ENCODE results near the gene MCFD2. TPM values are rescaled to one million over a fixed set of nuclear protein-coding genes. Genes with fewer than 3 reads are reported as not detected.

The MCFD2 gene
- total RNA-seq, 1 experiment from 2014 or later = 90.5 TPM

- no peak for DNase-seq (ENCODE audit: low spot score)
- no peak overlapping the region for H3K27ac ChIP-seq (ENCODE audit: low read depth, low read length, poor library complexity, severe bottlenecking)
- CTCF ChIA-PET = no interaction called here
- no peaks in the 10 kb centered on the region for H3K4me1 ChIP-seq (ENCODE audit: insufficient read depth, low read length, poor library complexity, severe bottlenecking)
- peaks cover 8% of the 10 kb centered on the region for H3K27me3 ChIP-seq (replicated peaks; ENCODE audit: insufficient read depth, low read depth, low read length, poor library complexity)
- H3K9me3 ChIP-seq (ENCODE audit: low read depth, low read length, poor library complexity, severe bottlenecking) = no peaks in the 10 kb centered on the region
- POLR2A ChIA-PET (ENCODE audit: low non-redundant PET) = no interaction called here
- no peak for TF ChIP-seq CTCF (conservative IDR thresholded peaks at IDR 0.05; ENCODE audit: low read depth, low read length)
- TF ChIP-seq EZH2 (IDR thresholded peaks at IDR 0.05; ENCODE audit: borderline replicate concordance, low read depth, low read length, poor library complexity, severe bottlenecking) = no peak
- no peaks in the 10 kb centered on the region for H3K36me3 ChIP-seq (ENCODE audit: insufficient read depth, low read length, poor library complexity, severe bottlenecking)
- no TSS peak for BruUV-seq (replicated peaks)
- no peak overlapping the region for H3K4me3 ChIP-seq (ENCODE audit: low read depth, low read length, poor library complexity, severe bottlenecking)
- intact Hi-C loops (cut with micrococcal nuclease; ENCODE audit: unreplicated experiment) = loop anchor here (5.0 kb wide), 1 partner anchor 234 kb away; no protein-coding TSS in a partner anchor
Observed at GRCh38 chr2:46886268-46887027, 29.2 kb downstream of the MCFD2 start.

GRCh38 chr2:46885376-46885775 is 30.2 kb downstream of the MCFD2 start:
- Histone ChIP-seq H3K27ac (ENCODE audit: low read depth, low read length, poor library complexity, severe bottlenecking) (no peak overlapping the region), H3K4me1 (ENCODE audit: insufficient read depth, low read length, poor library complexity, severe bottlenecking) (no peaks in the 10 kb centered on the region), H3K9me3 (ENCODE audit: low read depth, low read length, poor library complexity, severe bottlenecking) (no peaks in the 10 kb centered on the region), H3K4me3 (ENCODE audit: low read depth, low read length, poor library complexity, severe bottlenecking) (no peak overlapping the region), H3K27me3 (replicated peaks; ENCODE audit: insufficient read depth, low read depth, low read length, poor library complexity) (peaks cover 8% of the 10 kb centered on the region), H3K36me3 (ENCODE audit: insufficient read depth, low read length, poor library complexity, severe bottlenecking) (no peaks in the 10 kb centered on the region)
- intact Hi-C loops (cut with micrococcal nuclease; ENCODE audit: unreplicated experiment) = loop anchor here (5.0 kb wide), 1 partner anchor 233 kb away; no protein-coding TSS in a partner anchor
- no peak for TF ChIP-seq EZH2 (IDR thresholded peaks at IDR 0.05; ENCODE audit: borderline replicate concordance, low read depth, low read length, poor library complexity, severe bottlenecking)
- no peak for TF ChIP-seq CTCF (conservative IDR thresholded peaks at IDR 0.05; ENCODE audit: low read depth, low read length)
- no TSS peak for BruUV-seq (replicated peaks)
- ChIA-PET POLR2A (ENCODE audit: low non-redundant PET) (no interaction called here), CTCF (interaction anchor here (0.5 kb wide), 1 partner anchor 579 kb away, joined by 3 read pairs; no protein-coding TSS in a partner anchor)
- DNase-seq (ENCODE audit: low spot score) = no peak

GRCh38 chr2:46879511-46879910 is 36.1 kb downstream of the MCFD2 start:
- ChIA-PET CTCF (no interaction called here), POLR2A (ENCODE audit: low non-redundant PET) (no interaction called here)
- peaks cover 7% of the 10 kb centered on the region for H3K27me3 ChIP-seq (replicated peaks; ENCODE audit: insufficient read depth, low read depth, low read length, poor library complexity)
- no peaks in the 10 kb centered on the region for H3K4me1 ChIP-seq (ENCODE audit: insufficient read depth, low read length, poor library complexity, severe bottlenecking)
- intact Hi-C loops (cut with micrococcal nuclease; ENCODE audit: unreplicated experiment) = no loop called here
- no peak for DNase-seq (ENCODE audit: low spot score)
- H3K4me3 ChIP-seq (ENCODE audit: low read depth, low read length, poor library complexity, severe bottlenecking) = no peak overlapping the region
- TF ChIP-seq EZH2 (IDR thresholded peaks at IDR 0.05; ENCODE audit: borderline replicate concordance, low read depth, low read length, poor library complexity, severe bottlenecking) = no peak
- H3K36me3 ChIP-seq (ENCODE audit: insufficient read depth, low read length, poor library complexity, severe bottlenecking) = no peaks in the 10 kb centered on the region
- no peak overlapping the region for H3K27ac ChIP-seq (ENCODE audit: low read depth, low read length, poor library complexity, severe bottlenecking)
- no peaks in the 10 kb centered on the region for H3K9me3 ChIP-seq (ENCODE audit: low read depth, low read length, poor library complexity, severe bottlenecking)
- no TSS peak for BruUV-seq (replicated peaks)

Measured in A673 (cell line).